Epithelial cell of proximal tubule (primary cell): ENCODE data around the gene KRR1. TPM values are rescaled to one million over a fixed set of nuclear protein-coding genes. Genes with fewer than 3 reads are reported as not detected.
A peak's percentile ranks its signal among the peaks of the same experiment; 100 is the strongest.

Source experiments
- DNase-seq: peaks from one replicate; pipeline ENCODE4 v3.0.0-alpha.2; 2011; ENCODE audit warnings: low read depth
- H3K4me3 ChIP-seq: 2 replicates; pipeline ENCODE4 v1.5.1; 2011; ENCODE audit warnings: low read depth, mild to moderate bottlenecking, low read length
- total RNA-seq: library from RNA; depleted of rRNA; stranded (reverse); fragments of >200 nt; gene quantifications from 2 replicates; pipeline ENCODE4 v1.2.3, GENCODE V29; 2015
- TF ChIP-seq, protein P1 (sequence below): conservative IDR thresholded peaks from 2 replicates; pipeline ENCODE4 v1.5.1; 2012; ENCODE audit warnings: low read depth, mild to moderate bottlenecking, low read length

KRR1 gene
- 20.1 and 42.0 TPM in 2 replicates for total RNA-seq

DNA sequence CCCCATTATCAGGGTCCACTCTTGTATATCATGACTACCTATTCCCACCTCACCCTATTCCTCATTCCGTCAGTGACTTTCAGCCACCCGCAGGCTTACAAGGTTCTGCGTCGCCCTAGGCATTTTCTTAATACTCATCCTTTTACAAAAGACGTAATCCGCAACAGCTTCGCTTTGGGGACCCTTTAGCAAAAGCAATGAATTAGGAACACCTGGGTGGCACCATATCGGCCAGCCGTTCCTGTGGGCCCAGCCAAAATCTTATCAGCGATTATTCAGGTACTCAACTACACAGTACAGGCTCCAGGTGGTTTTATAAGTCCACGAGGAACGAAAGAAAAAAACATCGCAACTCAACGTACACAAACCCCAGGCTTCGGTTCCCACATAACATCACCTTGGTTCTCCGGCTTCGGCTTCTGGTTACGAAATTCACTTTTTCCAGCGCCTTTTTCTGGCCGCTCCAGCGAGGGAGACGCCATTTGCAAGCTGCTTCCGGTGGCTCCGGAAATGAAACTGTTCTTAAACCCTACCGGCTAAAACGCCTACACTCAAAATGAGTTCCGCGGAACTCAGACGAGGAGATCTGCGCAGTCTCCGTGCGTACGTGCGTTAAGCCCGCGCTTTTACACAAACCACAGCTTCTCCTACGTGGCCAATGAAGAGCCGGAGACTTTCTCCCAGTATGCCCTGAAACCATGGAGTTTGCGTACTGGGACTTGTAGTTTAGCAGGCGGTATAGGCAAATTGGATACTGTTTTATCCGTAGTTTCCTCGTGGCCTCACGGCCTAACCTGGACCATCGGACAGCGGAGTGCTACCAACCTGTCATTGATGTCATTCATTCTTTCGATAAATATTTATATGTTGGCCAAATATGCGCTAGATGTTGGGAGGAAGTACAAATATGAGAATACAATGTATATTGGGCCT, at the start of gene KRR1:
Gene KRR1, minus strand, starts transcription at position 494 of the 933 bp plus-strand sequence. Its CDS starts 12 bp downstream, at position 482.
- peak within 1 kb of the TSS; percentile 78 for H3K4me3 ChIP-seq
- peak; percentile 80 for DNase-seq
- TF ChIP-seq, protein P1, sequence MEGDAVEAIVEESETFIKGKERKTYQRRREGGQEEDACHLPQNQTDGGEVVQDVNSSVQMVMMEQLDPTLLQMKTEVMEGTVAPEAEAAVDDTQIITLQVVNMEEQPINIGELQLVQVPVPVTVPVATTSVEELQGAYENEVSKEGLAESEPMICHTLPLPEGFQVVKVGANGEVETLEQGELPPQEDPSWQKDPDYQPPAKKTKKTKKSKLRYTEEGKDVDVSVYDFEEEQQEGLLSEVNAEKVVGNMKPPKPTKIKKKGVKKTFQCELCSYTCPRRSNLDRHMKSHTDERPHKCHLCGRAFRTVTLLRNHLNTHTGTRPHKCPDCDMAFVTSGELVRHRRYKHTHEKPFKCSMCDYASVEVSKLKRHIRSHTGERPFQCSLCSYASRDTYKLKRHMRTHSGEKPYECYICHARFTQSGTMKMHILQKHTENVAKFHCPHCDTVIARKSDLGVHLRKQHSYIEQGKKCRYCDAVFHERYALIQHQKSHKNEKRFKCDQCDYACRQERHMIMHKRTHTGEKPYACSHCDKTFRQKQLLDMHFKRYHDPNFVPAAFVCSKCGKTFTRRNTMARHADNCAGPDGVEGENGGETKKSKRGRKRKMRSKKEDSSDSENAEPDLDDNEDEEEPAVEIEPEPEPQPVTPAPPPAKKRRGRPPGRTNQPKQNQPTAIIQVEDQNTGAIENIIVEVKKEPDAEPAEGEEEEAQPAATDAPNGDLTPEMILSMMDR = peak; percentile 3

DNA sequence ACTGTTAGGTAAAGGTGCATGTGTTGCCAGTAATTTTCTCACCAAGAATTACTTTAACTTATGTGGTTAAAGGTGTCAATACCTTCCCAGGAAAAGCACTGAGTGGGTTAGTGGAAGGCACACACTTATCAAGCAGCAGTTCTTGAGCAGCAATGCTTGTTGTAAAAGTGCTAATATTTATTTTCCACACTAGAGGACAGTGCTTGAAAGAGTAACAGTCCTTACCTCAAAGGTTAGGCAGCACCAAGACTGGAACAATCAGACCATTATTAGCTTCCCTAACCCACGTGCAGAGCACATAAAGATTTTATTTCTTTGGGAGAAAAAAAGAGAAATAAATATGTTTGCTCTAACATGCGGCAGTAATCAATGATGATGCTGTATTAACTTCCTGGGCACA, 48.8 kb upstream of the KRR1 start:
- TF ChIP-seq, protein P1 = peak; percentile 49
- no peak for DNase-seq
- H3K4me3 ChIP-seq = no peak overlapping the region

DNA sequence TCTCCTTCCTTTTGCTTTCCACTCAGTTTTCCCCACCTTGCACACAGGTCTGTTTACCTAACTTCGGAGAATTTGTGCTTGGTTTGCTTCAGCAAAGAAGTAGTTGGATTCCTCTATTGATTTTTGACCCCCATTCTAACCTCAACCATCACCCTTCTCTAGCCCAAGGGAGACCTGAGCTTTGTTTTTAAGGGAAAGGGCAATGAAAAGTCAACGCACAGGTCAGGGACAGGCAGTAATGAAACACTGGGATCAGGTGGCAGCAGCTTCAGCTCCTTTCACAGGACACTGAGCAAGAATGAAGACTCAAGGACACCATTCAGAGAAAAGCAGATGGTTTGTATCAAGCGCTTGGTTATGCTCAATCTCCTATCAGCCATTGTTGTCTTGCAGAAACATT, 46.9 kb upstream of the KRR1 start:
- H3K4me3 ChIP-seq = no peak overlapping the region
- TF ChIP-seq, protein P1 = no peak
- DNase-seq = no peak

DNA sequence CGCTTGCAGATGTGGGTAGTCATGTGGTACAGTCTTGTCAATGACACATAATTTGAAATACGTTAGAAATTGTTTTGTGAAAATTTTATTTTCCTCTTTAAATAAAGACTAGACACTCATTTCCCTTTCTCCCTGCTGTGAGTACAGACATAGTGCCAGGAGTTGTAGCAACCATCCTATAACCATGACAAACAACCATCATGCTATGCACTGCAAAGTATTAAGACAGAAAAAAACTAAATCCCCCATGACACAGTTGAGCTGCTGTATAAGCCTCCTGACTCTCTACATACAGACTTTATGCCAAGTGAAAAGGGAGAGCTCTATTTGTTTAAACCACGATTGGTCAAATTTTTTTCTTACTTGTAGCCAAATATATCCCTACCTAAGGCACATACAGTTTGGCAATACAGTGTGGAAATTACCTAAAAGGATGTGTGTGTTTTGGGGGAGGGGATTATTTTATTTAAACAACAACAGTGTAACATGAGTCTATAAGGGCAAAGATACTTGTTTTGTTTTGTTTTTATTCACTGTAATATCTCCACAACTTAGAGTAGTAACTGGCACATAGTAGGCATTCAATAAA, 45.0 kb upstream of the KRR1 start:
- TF ChIP-seq, protein P1 = no peak
- H3K4me3 ChIP-seq = no peak overlapping the region
- DNase-seq = no peak

DNA sequence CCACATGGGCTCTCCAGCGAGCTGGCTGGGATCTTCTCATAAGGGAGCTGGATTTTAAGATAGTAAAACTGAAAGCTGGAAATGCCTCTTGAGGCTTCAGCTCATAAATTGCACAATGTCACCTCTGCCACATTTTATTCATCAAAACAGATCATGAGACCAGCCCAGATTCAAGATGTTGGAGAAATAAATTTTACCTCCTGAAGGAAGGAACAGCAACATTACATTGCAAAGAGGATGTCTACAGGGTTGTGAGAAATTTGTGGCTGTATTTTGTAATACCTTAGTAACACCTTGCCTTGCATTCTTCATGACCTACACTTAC, 43.1 kb upstream of the KRR1 start:
- H3K4me3 ChIP-seq = no peak overlapping the region
- TF ChIP-seq, protein P1 = no peak
- DNase-seq = no peak

DNA sequence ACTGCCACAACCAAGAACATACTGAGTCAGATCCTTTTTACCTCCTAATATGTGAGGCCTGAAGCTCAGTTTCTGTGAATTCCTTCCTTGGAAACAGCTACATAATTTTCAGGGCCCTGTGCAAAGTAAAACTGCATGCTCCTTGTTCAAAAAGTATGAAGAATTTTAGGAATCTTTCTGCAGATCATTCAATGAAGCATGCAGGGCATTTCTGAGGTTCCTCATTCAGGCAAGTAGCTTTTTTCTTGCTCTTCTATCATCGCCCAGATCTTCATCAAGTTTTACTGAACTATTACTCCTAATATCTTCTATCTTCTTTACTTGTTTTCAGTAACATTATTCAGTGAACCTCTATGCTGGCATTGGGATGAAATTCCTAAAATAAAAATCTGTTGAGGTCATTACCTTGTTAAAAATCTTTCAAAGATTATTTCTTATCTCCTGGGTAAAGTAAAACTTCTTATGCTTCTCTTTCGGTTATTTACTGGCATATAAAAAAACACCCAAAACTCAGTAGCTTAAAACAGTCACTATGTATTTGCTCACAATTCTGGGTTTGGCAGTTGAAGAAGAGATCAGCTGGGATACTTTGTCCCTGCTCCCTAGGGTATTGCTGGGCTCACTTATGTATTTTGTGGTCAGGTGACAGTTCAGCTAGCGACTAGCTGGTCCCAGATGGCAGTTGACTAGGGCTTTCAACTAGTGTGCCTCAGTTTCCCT, 42.6 kb upstream of the KRR1 start:
- no peak overlapping the region for H3K4me3 ChIP-seq
- no peak for DNase-seq
- TF ChIP-seq, protein P1 = no peak
